RPMI7951 (cell line): ENCODE data around the gene CTNNA3. TPM values are rescaled to one million over a fixed set of nuclear protein-coding genes. Genes with fewer than 3 reads are reported as not detected.

Experiments used
- DNase-seq: peaks from one replicate; pipeline ENCODE4 v3.0.0-alpha.2; 2012; ENCODE audit warnings: low read depth
- total RNA-seq: library from RNA; depleted of rRNA; stranded (reverse); fragments of >200 nt; shearing (Covaris generic); gene quantifications from 2 replicates; pipeline ENCODE4 v1.2.3, GENCODE V29; 2014

CTNNA3 gene
- total RNA-seq, 1 experiment from 2014 or later = not detected

DNA sequence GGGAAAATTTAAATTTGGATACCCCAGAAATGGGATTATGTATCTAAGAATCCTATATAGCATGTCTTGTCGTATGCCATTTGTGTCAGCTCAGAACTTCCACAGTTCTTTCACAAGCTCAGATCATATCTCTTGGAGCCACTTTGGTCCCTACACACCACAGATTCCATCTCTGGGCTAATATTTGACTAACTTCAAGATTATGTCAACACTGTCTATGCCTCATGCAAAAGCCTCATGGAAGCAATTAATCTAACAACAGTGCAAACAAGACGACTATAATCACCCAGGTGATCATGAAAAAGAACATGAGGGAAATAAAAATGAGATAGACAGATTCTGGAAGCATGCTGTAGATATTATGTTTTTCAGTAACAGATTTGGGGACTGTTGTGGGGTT lies 581.0 kb downstream of the CTNNA3 start:
- no peak for DNase-seq

- no peak for DNase-seq
Measured at GRCh38 chr10:67112765-67113164, 583.2 kb downstream of the CTNNA3 start.

DNA sequence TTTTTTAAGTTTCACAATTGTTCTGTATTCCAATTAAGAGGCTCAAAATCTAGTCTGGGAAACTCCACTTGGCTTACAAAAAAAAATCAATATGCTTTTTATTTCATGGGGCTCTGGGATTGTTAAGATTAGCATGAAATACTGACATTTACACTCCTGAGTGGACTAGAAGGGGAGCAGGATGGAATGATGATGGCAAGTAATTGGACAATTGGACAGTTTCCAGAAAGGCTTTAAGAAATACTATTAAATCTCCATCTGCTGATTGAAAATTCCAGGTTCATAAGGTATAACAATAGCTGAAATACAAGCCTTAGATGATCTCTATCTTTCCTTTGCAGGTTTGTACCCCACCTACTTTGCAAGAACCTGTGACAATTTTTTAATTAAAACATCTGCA lies 585.7 kb downstream of the CTNNA3 start:
- no peak for DNase-seq

DNA sequence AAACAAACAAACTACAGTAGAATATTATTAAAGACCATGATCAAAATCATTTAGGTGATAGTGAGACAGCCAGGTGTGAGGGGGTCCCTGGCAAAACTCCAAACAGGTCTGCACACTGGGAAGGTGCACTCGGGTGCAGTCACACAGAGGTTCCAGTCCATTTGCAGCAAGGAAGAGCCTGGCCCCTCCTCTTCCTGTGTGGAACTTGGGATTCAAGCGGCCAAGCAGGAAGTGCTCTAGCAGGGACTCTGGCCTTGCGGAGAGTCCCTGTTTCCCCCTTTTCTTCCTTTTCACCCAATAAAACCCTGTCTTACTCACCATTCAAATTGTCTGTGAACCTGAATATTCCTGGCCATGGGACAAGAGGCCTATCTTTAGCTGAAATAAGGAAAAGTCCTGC lies 588.3 kb downstream of the CTNNA3 start:
- DNase-seq = no peak

- DNase-seq = no peak
Measured at GRCh38 chr10:67100951-67101350, 595.0 kb downstream of the CTNNA3 start.

DNA sequence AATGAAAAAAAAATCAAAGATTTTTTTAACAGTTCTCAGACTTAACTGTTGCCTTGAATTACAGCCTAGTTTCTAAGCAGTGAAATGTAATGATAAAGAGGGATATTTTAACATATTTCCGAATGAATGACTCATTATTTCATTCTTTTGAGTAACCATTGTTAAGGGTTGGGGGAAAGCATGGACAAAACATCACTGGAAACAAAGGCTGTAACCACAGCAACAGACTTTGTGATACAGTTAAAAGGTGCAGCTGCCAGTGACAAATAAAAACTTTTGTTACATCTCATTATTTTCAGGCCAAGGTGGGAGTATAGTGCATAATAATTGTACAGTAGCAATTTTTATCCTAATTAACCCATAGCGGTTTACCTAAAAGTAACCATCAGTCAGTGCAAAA lies 597.5 kb downstream of the CTNNA3 start:
- DNase-seq = no peak

GRCh38 chr10:67095531-67095930 lies 600.5 kb downstream of the CTNNA3 start:
- DNase-seq = no peak

DNA sequence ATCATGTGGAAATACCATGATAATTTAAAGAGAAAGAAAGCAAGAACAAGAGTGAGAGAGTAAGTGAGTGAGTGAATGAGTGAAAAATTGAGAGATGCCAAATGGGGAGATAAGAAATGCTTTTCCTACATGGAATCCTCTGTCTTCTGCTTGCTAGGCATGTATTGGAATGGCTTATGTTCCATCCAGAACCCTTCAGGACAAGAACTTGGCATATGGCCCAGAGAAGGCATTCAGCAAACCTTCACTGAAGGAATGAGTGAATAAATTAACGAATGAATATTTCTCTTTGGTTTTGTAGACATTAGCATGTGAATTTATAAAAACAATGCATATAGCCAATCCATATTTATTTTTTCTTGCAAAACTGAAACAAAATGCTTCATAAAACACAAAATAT lies 608.0 kb downstream of the CTNNA3 start:
- DNase-seq = no peak

DNA sequence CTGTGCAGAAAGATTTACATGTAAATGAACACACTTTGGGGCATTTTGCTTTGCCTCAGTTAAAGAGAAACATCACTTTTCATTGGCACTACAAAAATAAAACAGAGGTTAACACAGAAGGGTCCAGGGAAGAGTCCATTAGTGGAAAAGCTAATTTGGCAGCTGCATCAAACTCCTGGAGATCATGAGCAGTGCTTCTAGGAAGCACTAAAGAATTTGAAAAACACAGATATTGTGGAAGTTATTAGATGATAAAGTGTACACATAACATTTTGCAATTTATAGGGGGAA lies 608.9 kb downstream of the CTNNA3 start:
- DNase-seq = no peak

DNA sequence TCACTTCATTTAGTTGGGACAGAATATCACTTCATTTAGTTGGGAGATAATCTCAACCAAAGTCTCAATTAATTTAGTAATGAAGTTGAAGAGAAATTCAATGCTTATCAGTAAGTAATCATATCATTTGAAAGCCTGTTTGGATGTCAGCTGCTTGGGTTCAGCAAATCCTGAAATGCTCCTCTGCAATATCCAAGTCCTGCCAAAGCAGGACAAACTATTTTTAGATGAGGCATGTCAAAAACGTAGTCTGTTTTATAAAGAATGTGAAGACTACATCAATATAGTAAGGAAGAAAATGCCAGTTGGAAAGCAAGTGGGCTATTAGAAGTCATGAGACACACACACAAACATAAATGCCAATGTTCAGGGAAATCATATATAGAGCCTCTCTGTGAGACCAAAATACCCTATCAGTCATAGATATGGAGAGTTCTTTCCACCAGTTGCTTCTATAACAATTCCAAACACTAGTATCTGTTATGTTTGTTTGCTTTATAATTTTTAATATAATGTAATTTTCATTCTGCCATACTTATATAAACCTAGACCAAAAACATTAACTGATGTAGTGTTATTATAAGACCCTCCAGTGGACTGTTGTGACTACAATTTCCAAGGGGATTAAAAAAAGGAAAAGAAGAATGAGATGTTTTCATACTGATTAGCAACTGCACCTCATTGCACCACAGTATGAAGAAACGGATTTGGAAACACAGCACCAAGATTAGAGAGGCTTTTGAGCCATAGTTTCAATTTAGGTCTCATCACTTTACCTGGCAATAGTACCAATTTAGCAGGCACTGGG lies 609.5 kb downstream of the CTNNA3 start:
- DNase-seq = no peak

GRCh38 chr10:67079126-67079525 lies 616.9 kb downstream of the CTNNA3 start:
- DNase-seq = no peak

- no peak for DNase-seq
Measured at GRCh38 chr10:67077376-67077775, 618.6 kb downstream of the CTNNA3 start.

DNA sequence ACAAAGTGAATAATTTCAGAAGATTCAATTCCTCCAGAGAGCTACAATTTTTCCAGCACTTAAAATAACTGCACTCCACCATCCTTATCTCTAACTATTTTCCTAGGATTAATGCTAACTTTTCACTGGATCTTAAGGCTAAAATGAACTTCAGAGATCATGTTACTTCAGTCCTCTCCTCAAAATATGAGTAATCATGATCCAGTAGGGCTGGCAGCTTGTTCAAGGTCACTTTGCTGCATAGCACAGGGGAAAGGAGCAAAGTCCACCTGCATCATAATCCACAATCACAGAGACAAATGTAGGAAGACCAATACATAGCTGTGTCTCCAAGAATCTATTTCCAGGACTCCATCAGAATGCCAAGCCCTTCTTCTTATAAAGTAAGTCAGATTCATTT lies 619.9 kb downstream of the CTNNA3 start:
- no peak for DNase-seq

DNA sequence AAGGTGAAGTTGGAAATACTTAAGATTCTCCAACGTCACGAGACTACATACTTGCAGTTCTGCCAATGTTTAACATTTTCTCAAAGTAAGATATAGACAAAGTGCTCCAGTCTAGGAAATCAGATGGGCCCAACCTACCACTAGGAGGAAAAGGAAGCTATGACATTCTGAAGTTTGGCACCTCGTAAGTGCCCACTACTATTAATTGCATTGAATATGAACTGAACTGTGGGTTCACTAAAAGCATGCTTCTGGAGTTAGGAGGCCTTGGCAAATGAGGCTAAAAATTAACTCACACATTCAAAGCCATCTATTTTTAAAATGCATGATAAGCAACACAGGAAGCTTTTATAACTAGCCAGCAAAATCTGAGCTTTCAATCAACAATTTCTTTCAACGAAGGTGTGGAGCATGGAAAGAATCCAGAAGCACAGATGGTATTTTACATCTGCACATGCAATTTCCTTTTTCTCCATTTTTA lies 620.5 kb downstream of the CTNNA3 start:
- DNase-seq = no peak

DNA sequence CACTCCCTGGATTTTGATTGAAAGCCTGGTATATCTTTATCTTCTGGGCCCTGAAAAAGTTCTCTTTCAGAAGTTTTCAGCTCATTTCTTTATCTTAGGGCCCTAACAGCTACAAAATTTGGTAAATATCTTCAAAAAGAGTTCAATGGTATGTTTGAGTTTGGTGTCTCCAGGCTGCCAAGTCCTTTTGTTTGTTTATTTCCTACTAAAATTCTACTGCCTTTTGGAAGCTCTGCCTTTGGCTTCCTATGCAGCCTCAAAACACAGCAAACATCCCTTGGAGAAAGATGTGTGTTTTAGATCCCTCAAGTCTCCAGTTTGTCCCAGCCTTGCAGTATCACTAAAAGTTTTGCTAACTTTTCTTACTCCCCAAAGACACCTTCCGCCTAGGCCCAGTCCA lies 623.3 kb downstream of the CTNNA3 start:
- DNase-seq = no peak

GRCh38 chr10:67050415-67050814 lies 645.6 kb downstream of the CTNNA3 start:
- DNase-seq = no peak

DNA sequence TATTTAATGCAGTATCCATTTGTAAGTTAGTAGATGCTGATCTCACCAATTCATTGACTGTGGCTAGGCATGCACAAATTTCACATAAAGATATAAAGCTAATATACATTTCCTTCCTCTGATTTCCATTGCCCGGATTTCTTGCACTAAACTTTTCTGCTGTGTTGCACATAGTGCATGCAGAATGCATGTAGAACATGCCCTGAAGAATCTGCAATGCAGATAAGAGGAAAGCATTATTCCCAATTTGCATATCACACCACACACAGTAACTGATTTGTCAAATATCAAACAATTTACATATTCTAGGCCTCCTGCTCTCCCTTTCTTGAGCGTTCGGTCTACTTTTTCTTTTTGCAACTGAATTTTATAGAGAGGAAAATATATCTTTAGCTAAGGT lies 646.0 kb downstream of the CTNNA3 start:
- DNase-seq = no peak

GRCh38 chr10:67046507-67046906 lies 649.5 kb downstream of the CTNNA3 start:
- DNase-seq = no peak

DNA sequence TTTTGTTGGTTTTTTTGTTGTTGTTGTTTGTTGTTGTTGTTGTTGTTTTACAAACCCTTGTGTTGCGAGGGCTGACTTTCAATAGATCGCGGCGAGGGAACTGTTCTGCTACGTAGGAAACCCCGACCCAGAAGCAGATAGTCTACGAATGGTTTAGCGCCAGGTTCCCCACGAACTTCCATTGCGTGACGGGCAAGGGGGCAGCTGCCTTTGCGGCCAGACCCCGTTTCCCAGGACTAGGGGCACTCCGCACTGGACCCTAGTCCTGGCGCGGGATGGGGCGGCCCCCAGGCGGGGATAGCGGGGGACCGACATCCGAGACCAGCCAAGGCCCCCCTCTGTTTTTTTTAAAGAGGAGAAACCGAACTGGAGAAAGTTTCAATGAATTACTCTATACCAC lies 650.6 kb downstream of the CTNNA3 start:
- DNase-seq = no peak

DNA sequence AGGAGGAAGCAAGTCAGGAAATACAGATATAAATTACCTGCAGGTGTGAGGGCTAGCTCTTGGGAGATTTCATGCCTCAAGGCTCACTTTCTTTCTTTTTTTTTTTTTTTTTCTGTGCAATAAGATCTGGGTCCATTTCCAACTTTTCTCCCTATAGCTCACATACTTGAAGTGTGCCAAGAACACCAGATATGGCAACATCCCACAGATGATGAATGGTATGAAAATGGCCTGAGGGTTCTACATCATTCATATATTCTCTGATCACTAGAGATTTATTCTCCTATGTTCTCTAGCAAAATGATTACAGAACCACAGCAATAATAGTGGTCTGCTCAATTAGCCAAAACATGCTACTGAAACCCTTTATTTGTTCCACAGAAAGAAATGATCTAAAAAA lies 653.0 kb downstream of the CTNNA3 start:
- DNase-seq = no peak

DNA sequence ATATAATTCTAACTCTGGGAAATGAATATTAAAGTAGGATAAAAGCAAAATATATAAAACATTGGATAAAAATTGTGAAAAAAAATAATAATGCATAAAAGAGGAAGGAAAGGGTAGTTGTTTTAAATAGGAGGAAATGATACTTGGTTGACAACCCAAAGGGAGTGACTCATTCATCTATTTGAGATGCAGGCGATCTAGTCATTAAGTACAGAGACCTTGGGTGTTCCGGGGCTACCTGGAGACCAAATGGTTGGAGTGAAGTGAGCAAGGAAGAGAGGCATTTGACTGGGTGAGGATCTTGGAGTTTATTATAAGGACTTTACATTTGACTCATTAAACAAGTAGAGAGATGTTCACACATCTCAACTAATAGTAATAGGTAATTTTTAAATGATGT lies 659.2 kb downstream of the CTNNA3 start:
- no peak for DNase-seq

- DNase-seq = no peak
Measured at GRCh38 chr10:67033878-67034277, 662.1 kb downstream of the CTNNA3 start.

GRCh38 chr10:67022099-67022498 lies 673.9 kb downstream of the CTNNA3 start:
- DNase-seq = no peak

DNA sequence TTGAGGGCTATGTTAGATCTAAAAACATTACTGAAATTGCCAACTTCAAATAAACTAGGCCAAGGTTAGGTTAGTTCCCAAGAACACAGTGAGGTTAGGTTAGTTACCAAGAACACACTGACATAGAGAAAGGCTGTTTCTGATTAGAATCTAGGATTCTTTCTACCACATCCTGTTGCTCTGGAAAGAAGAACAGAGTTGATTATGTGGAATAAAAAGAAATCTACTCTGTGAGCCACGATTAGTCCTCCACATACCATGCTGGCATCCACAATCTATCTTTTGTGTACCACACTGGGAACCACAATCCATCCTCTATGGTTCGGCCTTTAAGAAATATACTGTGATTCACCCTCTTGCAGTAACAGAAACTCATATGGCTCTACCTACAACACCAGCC lies 678.8 kb downstream of the CTNNA3 start:
- DNase-seq = peak; percentile 34
